GM21390 (cell line): ENCODE results near the gene WNK2.
"Not testable (repeated sequence)": the region's sequence is repeated elsewhere in the genome, so short reads cannot be mapped to it uniquely, and the experiment has no call there.

ENCODE experiments used
- ATAC-seq: cut with Tn5 transposase; IDR thresholded peaks from one replicate; pipeline ENCODE4 v1.9.1; 2021; ENCODE audit not compliant: unreplicated experiment

Gene WNK2

DNA sequence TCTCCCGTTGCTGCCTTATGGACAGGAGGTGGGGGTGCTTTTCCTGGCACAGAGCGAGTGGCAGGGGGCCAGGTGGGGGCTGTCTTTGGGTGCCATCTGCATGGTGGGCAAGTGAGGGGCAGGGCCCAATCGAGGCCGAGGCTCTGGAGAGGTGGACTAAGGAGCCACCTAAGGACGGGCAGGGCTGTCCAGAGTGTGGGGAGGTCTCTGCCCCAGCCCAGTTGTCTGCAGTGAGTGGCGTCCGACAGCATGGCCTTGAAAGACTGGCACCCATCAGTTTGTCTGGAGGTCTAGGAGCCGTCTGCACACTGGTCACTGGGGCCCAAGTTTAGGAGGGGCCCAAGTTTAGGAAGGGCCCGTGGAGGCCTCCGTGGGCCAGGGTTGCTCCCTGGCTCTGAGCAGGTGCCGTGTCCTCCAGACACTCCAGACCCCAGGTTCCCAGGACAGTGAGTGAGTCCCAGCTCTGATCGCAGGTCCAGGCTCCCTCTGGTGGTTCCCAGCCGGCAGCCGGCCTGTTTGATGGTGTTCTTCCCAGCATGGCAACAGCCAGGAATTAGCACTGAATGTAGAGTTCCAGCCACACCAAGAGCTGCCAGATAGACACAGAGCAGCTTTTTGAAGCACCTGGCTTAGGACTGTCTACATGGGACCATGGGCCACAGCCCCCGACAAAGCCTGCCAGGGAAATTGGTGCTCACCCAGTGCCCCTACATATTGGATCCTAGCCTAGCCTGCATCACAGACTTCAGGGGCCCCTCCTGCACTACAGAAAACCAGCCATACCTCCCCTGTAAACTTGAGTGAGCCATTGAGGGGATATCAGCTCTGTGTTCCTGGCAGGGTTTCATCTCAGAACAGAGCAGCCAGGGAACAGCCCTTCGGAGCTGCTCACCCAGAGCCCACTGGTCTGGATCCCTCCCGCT is 120.9 kb downstream of the WNK2 start:
- no peak for ATAC-seq

GRCh38 chr9:93305497-93306020 is 121.6 kb downstream of the WNK2 start:
- ATAC-seq, result no peak

- ATAC-seq, result no peak
Observed at GRCh38 chr9:93306081-93306480, 122.1 kb downstream of the WNK2 start.

GRCh38 chr9:93306579-93307091 is 122.7 kb downstream of the WNK2 start:
- ATAC-seq, result no peak

- no peak for ATAC-seq
Observed at GRCh38 chr9:93307468-93308157, 123.7 kb downstream of the WNK2 start.

- ATAC-seq, result no peak
Observed at GRCh38 chr9:93308158-93308602, 124.2 kb downstream of the WNK2 start.

DNA sequence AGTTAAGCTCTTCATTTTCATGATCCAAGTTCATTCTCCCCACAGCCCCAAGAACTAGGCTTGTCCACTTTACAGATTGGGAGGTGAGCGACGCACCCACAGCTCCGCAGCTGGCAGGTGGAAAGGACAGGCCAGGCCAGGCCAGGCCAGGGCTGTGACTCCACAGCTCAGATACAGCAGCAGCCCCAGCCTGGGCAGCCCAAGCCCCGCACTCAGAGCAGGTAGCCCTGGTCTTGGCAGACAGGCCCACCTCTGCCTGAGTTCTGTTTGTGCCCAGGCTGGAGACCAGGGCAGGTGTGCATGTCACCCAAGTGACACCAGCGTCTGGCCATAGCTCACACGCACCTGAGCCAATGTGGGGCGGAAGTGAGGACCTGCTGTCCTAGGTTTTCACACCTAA is 124.7 kb downstream of the WNK2 start:
- no peak for ATAC-seq

- no peak for ATAC-seq
Observed at GRCh38 chr9:93309889-93310425, 126.0 kb downstream of the WNK2 start.

DNA sequence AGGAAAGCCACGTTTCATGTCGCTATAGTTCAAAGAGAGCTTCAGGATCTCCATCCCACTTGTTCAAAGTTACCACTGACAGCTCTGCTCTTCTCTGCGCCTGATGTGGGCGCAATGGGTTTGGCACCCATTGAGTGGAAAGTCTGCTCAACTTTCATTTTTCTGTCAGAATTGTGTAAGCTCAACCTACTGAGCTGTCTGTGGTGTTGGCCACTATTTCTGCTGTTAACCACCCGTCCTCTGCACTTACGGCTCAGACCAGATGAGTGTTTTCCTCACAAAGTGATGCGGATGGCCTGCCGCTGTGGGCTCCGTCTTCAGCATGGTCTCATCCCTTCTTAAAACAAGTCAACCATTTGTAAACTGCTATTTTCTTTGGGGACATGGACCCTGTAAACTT is 131.2 kb downstream of the WNK2 start:
- no peak for ATAC-seq

GRCh38 chr9:93315960-93316359 is 132.0 kb downstream of the WNK2 start:
- ATAC-seq, result no peak

DNA sequence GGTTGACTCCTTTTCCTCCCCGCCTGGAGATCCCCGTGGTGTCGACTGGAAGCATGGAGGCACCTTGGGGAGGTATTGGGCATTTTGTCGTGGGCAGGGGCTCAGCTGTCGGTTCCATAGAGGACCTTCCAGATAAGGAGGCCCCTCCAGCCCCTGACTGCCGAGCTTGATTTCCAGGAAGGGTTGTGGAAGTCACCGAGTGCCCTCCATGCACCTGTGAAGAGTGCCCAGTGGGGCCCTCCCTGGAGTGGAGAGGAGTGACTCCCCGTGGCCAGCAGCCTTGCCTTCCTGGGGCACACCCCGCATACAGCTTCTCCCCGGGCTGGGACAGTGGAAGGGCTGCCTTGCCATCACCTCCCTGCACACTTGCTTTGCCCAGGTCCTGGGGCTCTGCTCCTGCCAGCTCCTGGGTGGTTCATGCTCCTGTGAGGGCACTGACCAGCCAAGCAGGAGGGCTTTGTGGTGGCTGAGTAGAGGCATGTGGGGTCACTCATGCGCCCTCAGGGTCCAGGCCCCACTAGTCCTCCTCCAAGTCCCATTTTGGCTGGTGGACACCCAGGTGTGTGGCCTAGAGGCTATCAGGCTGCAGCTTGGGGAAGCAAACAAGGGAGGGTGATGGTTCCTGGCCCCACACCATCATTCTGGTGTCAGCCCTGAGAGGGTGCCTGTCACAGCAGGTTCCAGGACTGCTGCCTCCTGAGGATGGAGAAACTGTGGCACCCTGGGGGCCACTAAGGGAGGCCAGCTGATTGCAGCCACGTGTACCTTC is 133.0 kb downstream of the WNK2 start:
- no peak for ATAC-seq

DNA sequence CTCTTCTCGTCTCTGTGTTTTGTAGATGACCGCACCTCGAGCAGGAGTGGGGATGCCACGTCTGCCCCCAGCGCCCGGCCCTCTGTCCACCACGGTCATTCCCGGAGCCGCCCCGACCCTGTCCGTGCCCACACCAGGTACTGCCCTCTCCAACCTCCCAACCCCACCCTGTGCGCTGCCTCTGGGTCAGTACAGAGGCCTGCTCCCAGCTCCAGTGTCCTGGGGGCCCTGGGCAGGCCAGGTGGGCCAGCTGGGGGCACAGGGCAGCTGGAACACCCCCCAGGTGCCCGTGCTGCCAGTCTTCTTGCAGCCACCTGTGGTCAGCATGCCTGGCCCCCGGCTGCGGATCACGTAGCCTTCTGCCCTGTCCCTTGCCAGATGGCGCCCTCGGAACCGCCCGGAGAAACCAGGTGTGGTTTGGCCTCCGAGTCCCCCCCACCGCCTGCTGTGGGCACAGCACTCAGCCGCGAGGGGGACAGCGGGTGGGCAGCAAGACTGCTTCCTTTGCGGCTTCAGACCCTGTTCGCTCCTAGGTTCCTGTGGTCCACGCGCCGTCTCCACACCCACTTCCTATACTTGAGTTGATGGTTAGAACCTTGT is 133.7 kb downstream of the WNK2 start:
- no peak for ATAC-seq

DNA sequence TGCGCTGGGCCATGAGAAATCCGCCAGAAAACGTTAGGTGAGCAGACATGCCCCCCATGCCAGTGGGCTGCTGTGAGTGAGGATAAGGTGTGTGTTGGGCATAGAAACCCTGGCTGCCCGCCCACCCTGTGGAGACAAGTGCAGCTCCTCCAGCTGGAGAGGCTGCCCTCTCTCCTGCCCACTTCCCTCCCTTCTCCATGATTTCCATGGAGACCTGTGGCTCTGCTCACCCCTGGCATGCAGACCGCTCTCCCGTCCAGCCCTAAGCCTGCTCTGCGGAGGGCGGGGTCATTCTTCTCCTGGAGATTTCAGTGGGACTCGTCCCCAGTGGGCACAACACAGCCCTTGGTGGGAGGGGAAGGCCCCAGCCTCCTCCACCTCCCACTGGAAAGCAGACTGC is 134.5 kb downstream of the WNK2 start:
- ATAC-seq, result no peak

DNA sequence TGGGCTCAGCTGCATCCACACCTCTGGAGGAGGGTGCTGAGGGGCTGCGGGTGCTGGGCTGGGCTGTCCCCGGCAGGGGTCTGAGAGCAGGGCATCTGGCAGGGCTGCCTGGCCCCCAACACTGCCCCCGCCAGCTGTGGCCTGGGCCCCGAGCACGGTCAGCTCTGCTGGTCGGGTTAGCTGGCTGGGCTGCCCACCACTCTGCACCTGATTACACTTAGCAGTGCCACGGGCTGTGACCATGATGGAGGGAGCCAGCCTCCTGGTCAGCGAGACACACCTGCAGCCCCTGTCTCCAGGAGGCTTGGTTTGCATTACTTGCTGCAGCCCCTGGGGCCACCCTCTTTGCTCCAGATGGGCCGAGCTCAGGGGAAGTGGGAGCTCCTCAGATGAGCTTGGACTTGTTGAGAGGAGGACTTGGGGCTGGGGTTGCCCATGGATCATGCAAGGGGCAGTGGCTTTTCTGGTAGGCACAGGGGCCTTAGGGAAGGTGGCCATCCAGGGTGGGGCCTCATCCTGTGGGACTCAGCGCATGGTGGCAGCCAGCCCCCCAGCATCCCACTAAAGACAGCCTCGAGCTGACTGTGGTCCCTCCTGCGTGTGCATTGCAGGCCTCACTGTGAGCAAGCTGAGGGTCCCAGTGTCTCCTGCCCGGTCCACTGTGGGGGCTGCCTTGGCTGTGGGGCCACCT is 135.5 kb downstream of the WNK2 start:
- no peak for ATAC-seq

DNA sequence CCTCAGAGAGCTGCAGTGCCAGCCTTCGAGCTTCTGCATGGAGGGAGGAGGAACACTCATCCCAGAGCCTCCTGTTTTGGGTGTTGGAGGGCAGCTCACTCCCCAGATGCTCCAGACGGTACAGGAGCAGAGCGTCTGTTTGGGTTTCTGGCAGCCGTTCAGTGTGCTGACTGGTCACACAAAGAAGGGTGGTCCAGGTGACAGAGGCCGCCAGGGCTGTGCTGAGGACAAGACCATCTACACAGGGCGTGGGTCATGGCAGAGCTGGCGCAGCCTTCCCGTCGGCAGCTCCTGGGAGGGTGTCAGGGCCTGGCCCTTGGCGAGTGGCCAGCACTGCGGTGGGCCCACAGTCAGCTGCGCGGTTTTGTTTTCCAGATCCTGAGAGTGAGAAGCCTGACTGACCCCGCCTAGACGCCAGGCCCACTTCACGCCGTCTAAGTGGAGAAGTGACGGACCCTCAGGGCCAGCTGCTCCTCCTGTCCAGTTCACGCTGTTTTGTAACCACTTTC is 136.1 kb downstream of the WNK2 start:
- no peak for ATAC-seq

DNA sequence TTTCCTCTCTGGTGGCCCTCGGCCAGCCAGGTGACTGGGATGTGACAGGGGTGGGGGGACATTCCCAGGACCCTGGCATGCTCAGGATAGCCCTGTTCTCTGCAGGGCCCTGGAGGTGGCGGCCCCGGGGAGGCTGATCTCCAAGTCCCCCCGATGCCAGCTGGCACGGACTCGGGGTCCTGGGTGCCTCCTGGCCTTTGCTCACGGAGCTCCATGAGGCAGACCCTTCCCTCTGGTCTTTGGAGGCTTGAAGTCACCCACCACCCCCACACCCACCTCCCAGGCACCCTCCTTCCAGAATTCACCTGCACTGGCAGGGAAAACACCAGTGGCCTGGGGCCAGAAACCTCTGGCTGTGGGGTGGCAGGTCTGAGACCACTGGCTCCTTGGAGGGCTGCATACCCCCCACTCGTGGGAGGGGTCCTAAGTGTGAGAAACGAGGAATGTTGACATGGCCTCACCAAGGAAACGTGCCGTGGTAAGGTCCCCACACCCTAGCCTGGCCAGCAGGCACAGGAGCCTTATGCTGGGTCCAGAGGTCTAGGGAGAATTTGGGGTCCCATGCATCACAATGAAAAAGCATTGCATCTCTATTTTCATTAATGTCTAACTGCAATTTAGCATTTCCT is 136.8 kb downstream of the WNK2 start:
- no peak for ATAC-seq

DNA sequence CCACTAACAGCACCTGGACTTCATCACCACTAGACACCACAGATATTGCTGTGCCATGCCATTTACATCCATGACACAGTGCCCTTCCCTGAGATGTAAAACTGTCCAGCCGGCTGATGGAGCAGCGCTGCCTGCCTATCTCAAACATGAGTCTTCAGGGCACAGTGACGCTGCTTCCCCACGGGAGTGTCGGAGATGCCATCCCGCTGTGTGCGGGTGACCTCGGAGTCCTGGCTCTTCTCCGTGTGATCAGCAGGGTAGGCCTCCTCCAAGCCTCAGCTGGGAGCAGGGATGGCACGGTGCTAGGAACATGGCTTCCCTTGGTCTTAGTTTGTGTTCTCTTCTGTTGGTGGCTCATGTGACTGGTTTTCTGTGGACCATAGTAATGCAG is 137.3 kb downstream of the WNK2 start:
- ATAC-seq, result no peak

DNA sequence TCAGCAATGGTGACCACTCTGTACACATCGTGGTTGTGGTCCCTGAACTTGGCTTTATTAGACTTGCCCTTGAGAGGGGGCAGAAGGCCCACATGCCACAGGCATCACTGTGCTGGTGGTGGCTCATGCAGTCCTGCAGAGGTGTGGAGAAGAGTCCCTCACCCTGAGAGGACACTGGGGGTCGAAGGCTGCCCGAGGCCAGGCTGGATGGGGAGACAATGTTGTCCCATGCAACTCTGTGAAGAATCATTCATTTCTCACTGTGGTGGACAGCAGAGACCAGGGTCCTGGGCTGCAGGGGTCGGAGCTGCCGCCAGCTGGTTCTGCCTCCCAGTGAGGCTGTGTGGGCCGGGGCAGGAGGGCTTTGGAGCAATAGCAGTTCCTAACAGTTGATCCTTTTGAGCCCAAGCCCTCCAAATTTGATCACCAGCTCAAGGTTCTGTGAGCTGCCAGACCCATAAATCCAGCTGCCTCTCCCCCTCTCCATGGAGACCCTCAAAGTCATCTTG is 139.6 kb downstream of the WNK2 start:
- ATAC-seq, result not testable (repeated sequence)
